Endothelial cell of umbilical vein (primary cell): ENCODE measurements around the gene PCYOX1L.

Source experiments
- POLR2A ChIP-seq: IDR thresholded peaks from 2 replicates; pipeline ENCODE4 v1.6.1; 2012; ENCODE audit warnings: low read depth, mild to moderate bottlenecking, control low read depth, low read length
- POLR2AphosphoS5 ChIP-seq: IDR thresholded peaks from 2 replicates; pipeline ENCODE4 v1.6.1; 2012; ENCODE audit warnings: low read depth, mild to moderate bottlenecking, control low read depth, low read length, moderate library complexity; ENCODE audit not compliant: insufficient read depth
- TF ChIP-seq, protein P1 (sequence below), 2 donors: IDR thresholded peaks; 1 replicate in 1 of 2; 2 replicates in 1 of 2; pipeline ENCODE4 v1.5.1; 2011; ENCODE audit warnings: low read length in 2 of 2, mild to moderate bottlenecking in 2 of 2, moderate library complexity in 2 of 2, control low read depth in 1 of 2, inconsistent platforms in 1 of 2, low read depth in 1 of 2; ENCODE audit not compliant: insufficient read depth in 1 of 2; ENCODE audit errors: extremely low read depth in 1 of 2
- TF ChIP-seq, protein P2 (sequence below): IDR thresholded peaks from 2 replicates; pipeline ENCODE4 v1.6.1; 2011; ENCODE audit not compliant: insufficient read depth, insufficient read length

DNA sequence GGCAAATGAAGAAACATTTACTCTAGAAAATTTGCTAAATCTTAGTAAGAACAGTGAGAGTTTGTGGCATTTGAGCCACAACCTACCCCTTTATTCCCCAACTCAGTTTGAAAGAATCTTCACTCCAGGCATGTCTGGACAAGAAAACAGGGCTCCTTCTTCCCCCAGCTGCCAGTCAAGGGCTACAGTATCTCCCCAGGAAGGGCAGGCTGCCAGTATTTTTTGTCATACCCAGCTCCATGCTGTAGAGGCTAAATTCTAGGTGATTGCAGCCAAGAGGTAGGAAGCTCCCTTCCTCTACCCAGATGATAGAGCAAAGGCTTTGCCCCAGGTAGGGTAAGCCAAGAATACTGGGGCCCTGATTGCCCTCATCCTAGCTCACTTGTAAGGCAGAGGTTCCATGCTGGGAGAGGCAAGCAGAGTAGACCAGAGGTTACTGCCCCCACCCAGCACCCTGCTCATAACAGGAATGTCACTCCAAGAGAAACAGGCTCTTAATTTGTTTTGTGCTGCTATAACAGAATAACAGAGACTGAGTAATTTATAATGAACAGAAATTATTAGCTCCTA lies 32.6 kb upstream of the PCYOX1L start:
- TF ChIP-seq, protein P1, sequence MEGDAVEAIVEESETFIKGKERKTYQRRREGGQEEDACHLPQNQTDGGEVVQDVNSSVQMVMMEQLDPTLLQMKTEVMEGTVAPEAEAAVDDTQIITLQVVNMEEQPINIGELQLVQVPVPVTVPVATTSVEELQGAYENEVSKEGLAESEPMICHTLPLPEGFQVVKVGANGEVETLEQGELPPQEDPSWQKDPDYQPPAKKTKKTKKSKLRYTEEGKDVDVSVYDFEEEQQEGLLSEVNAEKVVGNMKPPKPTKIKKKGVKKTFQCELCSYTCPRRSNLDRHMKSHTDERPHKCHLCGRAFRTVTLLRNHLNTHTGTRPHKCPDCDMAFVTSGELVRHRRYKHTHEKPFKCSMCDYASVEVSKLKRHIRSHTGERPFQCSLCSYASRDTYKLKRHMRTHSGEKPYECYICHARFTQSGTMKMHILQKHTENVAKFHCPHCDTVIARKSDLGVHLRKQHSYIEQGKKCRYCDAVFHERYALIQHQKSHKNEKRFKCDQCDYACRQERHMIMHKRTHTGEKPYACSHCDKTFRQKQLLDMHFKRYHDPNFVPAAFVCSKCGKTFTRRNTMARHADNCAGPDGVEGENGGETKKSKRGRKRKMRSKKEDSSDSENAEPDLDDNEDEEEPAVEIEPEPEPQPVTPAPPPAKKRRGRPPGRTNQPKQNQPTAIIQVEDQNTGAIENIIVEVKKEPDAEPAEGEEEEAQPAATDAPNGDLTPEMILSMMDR (IDR thresholded peaks at IDR 0.05; ENCODE audit: extremely low read depth in 1 of 2, insufficient read depth in 1 of 2, low read depth in 1 of 2, low read length in 2 of 2): no peak
- TF ChIP-seq POLR2AphosphoS5 (no peak), POLR2A (no peak)
- TF ChIP-seq, protein P2, sequence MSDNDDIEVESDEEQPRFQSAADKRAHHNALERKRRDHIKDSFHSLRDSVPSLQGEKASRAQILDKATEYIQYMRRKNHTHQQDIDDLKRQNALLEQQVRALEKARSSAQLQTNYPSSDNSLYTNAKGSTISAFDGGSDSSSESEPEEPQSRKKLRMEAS: no peak
